GM23248 (cell line): ENCODE data around the gene CTXN1. TPM values are rescaled to one million over a fixed set of nuclear protein-coding genes. Genes with fewer than 3 reads are reported as not detected.

Experiments used
- DNase-seq: peaks from one replicate; pipeline ENCODE4 v3.0.0-alpha.2; 2015
- H2AFZ ChIP-seq: fragments of 200-600 bp; sonication (generic); 2 replicates; pipeline ENCODE4 v1.6.1; 2016; ENCODE audit warnings: antibody characterized with exemption
- H3F3A ChIP-seq: fragments of 200-600 bp; sonication (generic); 2 replicates; pipeline ENCODE4 v1.6.1; 2016; ENCODE audit warnings: mild to moderate bottlenecking, antibody characterized with exemption, mixed run types; ENCODE audit not compliant: insufficient read depth
- H3K27ac ChIP-seq: fragments of 200-600 bp; sonication (generic); 2 replicates; pipeline ENCODE4 v1.5.1; 2016; ENCODE audit warnings: mild to moderate bottlenecking
- H3K27me3 ChIP-seq: fragments of 200-600 bp; sonication (generic); replicated peaks from 2 replicates; pipeline ENCODE4 v1.6.1; 2016; ENCODE audit warnings: mild to moderate bottlenecking; ENCODE audit not compliant: insufficient read depth
- H3K36me3 ChIP-seq: fragments of 200-600 bp; sonication (generic); 2 replicates; pipeline ENCODE4 v1.6.1; 2016; ENCODE audit warnings: low read depth, mild to moderate bottlenecking
- H3K4me1 ChIP-seq: fragments of 200-600 bp; sonication (generic); 2 replicates; pipeline ENCODE4 v1.6.1; 2016; ENCODE audit warnings: mild to moderate bottlenecking; ENCODE audit not compliant: insufficient read depth
- H3K4me2 ChIP-seq: fragments of 200-600 bp; sonication (generic); one replicate; pipeline ENCODE4 v1.6.1; 2016; ENCODE audit warnings: mild to moderate bottlenecking; ENCODE audit not compliant: unreplicated experiment
- H3K4me3 ChIP-seq: fragments of 200-600 bp; sonication (generic); 2 replicates; pipeline ENCODE4 v1.5.1; 2016; ENCODE audit warnings: mild to moderate bottlenecking
- H3K79me2 ChIP-seq: fragments of 200-600 bp; sonication (generic); 2 replicates; pipeline ENCODE4 v1.6.1; 2016; ENCODE audit warnings: mild to moderate bottlenecking; ENCODE audit not compliant: insufficient read depth
- H3K9ac ChIP-seq: fragments of 200-600 bp; sonication (generic); 2 replicates; pipeline ENCODE4 v1.6.1; 2016; ENCODE audit warnings: mild to moderate bottlenecking
- H3K9me2 ChIP-seq: fragments of 200-600 bp; sonication (generic); 2 replicates; pipeline ENCODE4 v1.6.1; 2016; ENCODE audit warnings: mixed run types, mild to moderate bottlenecking, moderate library complexity; ENCODE audit not compliant: insufficient read depth
- H3K9me3 ChIP-seq: fragments of 200-600 bp; sonication (generic); one replicate; pipeline ENCODE4 v1.6.1; 2017; ENCODE audit warnings: low read depth
- H4K20me1 ChIP-seq: fragments of 200-600 bp; sonication (generic); 2 replicates; pipeline ENCODE4 v1.6.0; 2016; ENCODE audit not compliant: insufficient read depth
- EZH2 ChIP-seq: fragments of 200-600 bp; sonication (generic); IDR thresholded peaks from 2 replicates; pipeline ENCODE4 v1.6.1; 2018; ENCODE audit warnings: antibody characterized with exemption, mild to moderate bottlenecking; ENCODE audit not compliant: insufficient read depth, poor library complexity, severe bottlenecking
- EZH2phosphoT487 ChIP-seq: fragments of 200-600 bp; sonication (generic); IDR thresholded peaks from 2 replicates; pipeline ENCODE4 v1.6.1; 2018; ENCODE audit warnings: antibody characterized with exemption, moderate library complexity, mild to moderate bottlenecking, low read depth; ENCODE audit not compliant: insufficient read depth
- WGBS, 2 experiments: methylation state at CpG; one replicate each; pipeline ENCODE4 v1.1.6; 2015 to 2017; ENCODE audit warnings: low lambda C conversion rate in 2 of 2, low coverage in 1 of 2; ENCODE audit errors: missing lambda C conversion rate in 2 of 2; 5-methylcytosine and 5-hydroxymethylcytosine counted together
- in situ Hi-C: fragments of 300-500 bp; cut with MboI; formaldehyde crosslinking; loops from 2 replicates; pipeline ENCODE4 v1.15.0; 2020
- polyA plus RNA-seq: library from polyadenylated mRNA; unstranded; fragments of >200 nt; fragmentation: Nextera tagmentation; extraction: Ambion mirVana; gene quantifications from 2 replicates; pipeline ENCODE4 v1.2.1, GENCODE V29; 2016
- total RNA-seq: library from RNA; depleted of rRNA; stranded (reverse); fragments of >200 nt; shearing (Covaris generic); gene quantifications from 2 replicates; pipeline ENCODE4 v1.2.3, GENCODE V29; 2014; rRNA removed

CTXN1 gene
- total and polyA plus RNA-seq, 2 experiments from 2014 or later: 3.4 to 3.5 TPM

GRCh38 chr19:7879111-7879807 lies 46.7 kb downstream of the CTXN1 start:
- no peaks in the 10 kb centered on the region for H4K20me1 ChIP-seq
- TF ChIP-seq EZH2: no peak
- no peak for TF ChIP-seq EZH2phosphoT487
- in situ Hi-C loops: no loop called here
- no peaks in the 10 kb centered on the region for H3K4me1 ChIP-seq
- no peaks in the 10 kb centered on the region for H3K9me3 ChIP-seq
- no peaks in the 10 kb centered on the region for H3K9me2 ChIP-seq
- H3K36me3 ChIP-seq: no peaks in the 10 kb centered on the region
- H3K27ac ChIP-seq: no peak overlapping the region
- WGBS, 2 experiments: 67 to 68% methylated on average over 12 to 18 of the region's 18 CpGs
- H3K9ac ChIP-seq: no peak overlapping the region
- H3K4me2 ChIP-seq: no peak overlapping the region
- H3K4me3 ChIP-seq: no peak overlapping the region
- DNase-seq: no peak
- no peak overlapping the region for H2AFZ ChIP-seq
- H3F3A ChIP-seq: no peaks in the 10 kb centered on the region
- H3K79me2 ChIP-seq: no peaks in the 10 kb centered on the region
- peaks cover 13% of the 10 kb centered on the region for H3K27me3 ChIP-seq

GRCh38 chr19:7877249-7877836 lies 48.6 kb downstream of the CTXN1 start:
- DNase-seq: no peak
- Histone ChIP-seq H3K4me3 (no peak overlapping the region), H3K4me2 (no peak overlapping the region)

GRCh38 chr19:7874897-7875273 lies 51.0 kb downstream of the CTXN1 start:
- H3K9me3 ChIP-seq: no peaks in the 10 kb centered on the region
- peaks cover 14% of the 10 kb centered on the region for H3F3A ChIP-seq
- no peak overlapping the region for H3K27ac ChIP-seq
- peaks cover 22% of the 10 kb centered on the region for H3K27me3 ChIP-seq
- H2AFZ ChIP-seq: no peak overlapping the region
- no peaks in the 10 kb centered on the region for H3K9me2 ChIP-seq
- H3K79me2 ChIP-seq: no peaks in the 10 kb centered on the region
- 64 to 74% methylated on average over 11 to 12 of the region's 12 CpGs for WGBS, 2 experiments
- in situ Hi-C loops: no loop called here
- H3K4me3 ChIP-seq: no peak overlapping the region
- H3K4me2 ChIP-seq: no peak overlapping the region
- no peak for DNase-seq
- TF ChIP-seq EZH2phosphoT487: no peak
- TF ChIP-seq EZH2: no peak
- H3K36me3 ChIP-seq: no peaks in the 10 kb centered on the region
- no peaks in the 10 kb centered on the region; the same call in 1 of the 2 replicates for H3K4me1 ChIP-seq
- no peak overlapping the region for H3K9ac ChIP-seq
- no peaks in the 10 kb centered on the region for H4K20me1 ChIP-seq

More at GRCh38 chr19:7877249-7877836, 48.6 kb downstream of the CTXN1 start:
- Histone ChIP-seq H4K20me1 (no peaks in the 10 kb centered on the region), H3K9me3 (no peaks in the 10 kb centered on the region), H3F3A (no peaks in the 10 kb centered on the region), H3K27ac (no peak overlapping the region), H3K9me2 (no peaks in the 10 kb centered on the region), H3K9ac (no peak overlapping the region), H3K79me2 (no peaks in the 10 kb centered on the region), H3K36me3 (no peaks in the 10 kb centered on the region), H3K4me1 (no peaks in the 10 kb centered on the region), H3K27me3 (peaks cover 22% of the 10 kb centered on the region), H2AFZ (no peak overlapping the region)
- 49 to 52% methylated on average over 6 of the region's 6 CpGs for WGBS, 2 experiments
- in situ Hi-C loops: no loop called here
- TF ChIP-seq EZH2phosphoT487: no peak
- no peak for TF ChIP-seq EZH2

Other genes starting within 250 kb of the CTXN1 start
- gene MCEMP1, start 249.0 kb downstream of the CTXN1 start, total RNA-seq: not detected in 2 replicates
- gene MCEMP1, start 249.0 kb downstream of the CTXN1 start, polyA plus RNA-seq: not detected in 2 replicates
- 68.1 and 134 TPM in 2 replicates for gene TRAPPC5, start 245.3 kb downstream of the CTXN1 start, total RNA-seq
- 203 and 207 TPM in 2 replicates for gene TRAPPC5, start 245.3 kb downstream of the CTXN1 start, polyA plus RNA-seq
- gene FCER2, start 224.0 kb downstream of the CTXN1 start, total RNA-seq: not detected in 2 replicates
- gene FCER2, start 224.0 kb downstream of the CTXN1 start, polyA plus RNA-seq: 0.33 TPM in 1 of 2 replicates, not detected in the other
- gene CLEC4G, start 194.0 kb downstream of the CTXN1 start, total RNA-seq: not detected in 2 replicates
- gene CLEC4G, start 194.0 kb downstream of the CTXN1 start, polyA plus RNA-seq: not detected in 2 replicates
- not detected in 2 replicates for gene CD209, start 178.6 kb downstream of the CTXN1 start, total RNA-seq
- gene CD209, start 178.6 kb downstream of the CTXN1 start, polyA plus RNA-seq: not detected in 2 replicates
- not detected in 2 replicates for gene CLEC4M, start 162.9 kb downstream of the CTXN1 start, total RNA-seq
- gene CLEC4M, start 162.9 kb downstream of the CTXN1 start, polyA plus RNA-seq: not detected in 2 replicates
- gene EVI5L, start 95.9 kb downstream of the CTXN1 start, total RNA-seq: 24.3 and 26.8 TPM in 2 replicates
- 6.9 and 8.4 TPM in 2 replicates for gene EVI5L, start 95.9 kb downstream of the CTXN1 start, polyA plus RNA-seq
- not detected in 2 replicates for gene PRR36, start 51.7 kb downstream of the CTXN1 start, total RNA-seq
- 0.10 TPM in 1 of 2 replicates, not detected in the other for gene PRR36, start 51.7 kb downstream of the CTXN1 start, polyA plus RNA-seq
- 3.5 and 3.6 TPM in 2 replicates for gene LRRC8E, start 37.6 kb downstream of the CTXN1 start, total RNA-seq
- 3.7 and 4.0 TPM in 2 replicates for gene LRRC8E, start 37.6 kb downstream of the CTXN1 start, polyA plus RNA-seq
- gene MAP2K7, start 22.3 kb downstream of the CTXN1 start, total RNA-seq: 9.7 and 14.8 TPM in 2 replicates
- gene MAP2K7, start 22.3 kb downstream of the CTXN1 start, polyA plus RNA-seq: 4.6 and 4.8 TPM in 2 replicates
- gene TGFBR3L, start 11.3 kb downstream of the CTXN1 start, total RNA-seq: 9.0 TPM in 1 of 2 replicates, not detected in the other
- gene TGFBR3L, start 11.3 kb downstream of the CTXN1 start, polyA plus RNA-seq: 24.3 and 30.6 TPM in 2 replicates
- gene SNAPC2, start 5.8 kb downstream of the CTXN1 start, total RNA-seq: 20.5 and 33.7 TPM in 2 replicates
- gene SNAPC2, start 5.8 kb downstream of the CTXN1 start, polyA plus RNA-seq: 47.2 and 49.4 TPM in 2 replicates
- 53.1 and 66.8 TPM in 2 replicates for gene TIMM44, start 17.5 kb upstream of the CTXN1 start, total RNA-seq
- 25.8 and 28.6 TPM in 2 replicates for gene TIMM44, start 17.5 kb upstream of the CTXN1 start, polyA plus RNA-seq
- 44.0 and 48.1 TPM in 2 replicates for gene ELAVL1, start 79.5 kb upstream of the CTXN1 start, total RNA-seq
- 74.4 and 78.9 TPM in 2 replicates for gene ELAVL1, start 79.5 kb upstream of the CTXN1 start, polyA plus RNA-seq
- gene CCL25, start 126.6 kb upstream of the CTXN1 start, total RNA-seq: not detected in 2 replicates
- gene CCL25, start 126.6 kb upstream of the CTXN1 start, polyA plus RNA-seq: not detected in 2 replicates
- not detected in 2 replicates for gene FBN3, start 223.5 kb upstream of the CTXN1 start, total RNA-seq
- not detected in 2 replicates for gene FBN3, start 223.5 kb upstream of the CTXN1 start, polyA plus RNA-seq